ENCODE measurements around the gene ATP1A3. TPM values are rescaled to one million over a fixed set of nuclear protein-coding genes. Genes with fewer than 3 reads are reported as not detected.

Gene ATP1A3
- total RNA-seq, 1 experiment from 2014 or later = 34.2 TPM

GRCh38 chr19:41951686-41952172, 42.3 kb downstream of the ATP1A3 start:
- ChIA-PET POLR2A (no interaction called here), CTCF (interaction anchor here (0.6 to 3.1 kb wide), 11 partner anchors 11 to 93 kb away, joined by 3 to 22 read pairs (median 4); partner anchors contain the start of gene ERFL)
- H3K27me3 Mint-ChIP-seq (ENCODE audit: low read depth) = peaks cover 15% of the 10 kb centered on the region
- no peak for TF ChIP-seq ARID4B (CRISPR knock-in tag; IDR thresholded peaks at IDR 0.05; ENCODE audit: borderline replicate concordance)
- peak; percentile 100 for TF ChIP-seq CTCF (IDR thresholded peaks at IDR 0.05)
- H3K36me3 Mint-ChIP-seq = no peaks in the 10 kb centered on the region
- H3K4me3 Mint-ChIP-seq = peak overlapping the region; percentile 65
- DNase-seq (ENCODE audit: low spot score) (peak; percentile 97), ATAC-seq (peak; percentile 93)
- no peaks in the 10 kb centered on the region for H3K4me1 Mint-ChIP-seq
- no peaks in the 10 kb centered on the region for H3K9me3 Mint-ChIP-seq
- no peak overlapping the region for H3K27ac Mint-ChIP-seq

- peaks cover 4% of the 10 kb centered on the region; the same call in 1 of the 2 replicates for H3K9me3 Mint-ChIP-seq
- TF ChIP-seq EMX1 (CRISPR knock-in tag; IDR thresholded peaks at IDR 0.05) (no peak), TP53 (CRISPR knock-in tag; IDR thresholded peaks at IDR 0.05) (no peak), CTCF (IDR thresholded peaks at IDR 0.05) (no peak), NFATC4 (CRISPR knock-in tag; IDR thresholded peaks at IDR 0.05) (no peak), SMAD4 (CRISPR knock-in tag; IDR thresholded peaks at IDR 0.05) (no peak), CDX4 (CRISPR knock-in tag; IDR thresholded peaks at IDR 0.05; ENCODE audit: borderline replicate concordance) (no peak), ZNF532 (CRISPR knock-in tag; IDR thresholded peaks at IDR 0.05; ENCODE audit: borderline replicate concordance) (no peak), IRF1 (CRISPR knock-in tag; IDR thresholded peaks at IDR 0.05) (no peak), ZNF671 (CRISPR knock-in tag; IDR thresholded peaks at IDR 0.05) (no peak), ZNF396 (CRISPR knock-in tag; IDR thresholded peaks at IDR 0.05; ENCODE audit: borderline replicate concordance) (no peak), ZBTB43 (CRISPR knock-in tag; IDR thresholded peaks at IDR 0.05) (no peak), FOXJ3 (CRISPR knock-in tag; IDR thresholded peaks at IDR 0.05; ENCODE audit: borderline replicate concordance) (no peak)
- no peak for DNase-seq (ENCODE audit: low spot score)
- H3K27ac Mint-ChIP-seq = no peak overlapping the region
- peaks cover 36% of the 10 kb centered on the region for H3K27me3 Mint-ChIP-seq (ENCODE audit: low read depth)
- ChIA-PET CTCF (interaction anchor here (1.0 to 1.8 kb wide), 3 partner anchors 10 to 74 kb away, joined by 4 to 5 read pairs (median 4); partner anchors contain the start of gene RABAC1), POLR2A (no interaction called here)
- no peak for ATAC-seq
- H3K36me3 Mint-ChIP-seq = no peaks in the 10 kb centered on the region
- no peaks in the 10 kb centered on the region for H3K4me1 Mint-ChIP-seq
- H3K4me3 Mint-ChIP-seq = no peak overlapping the region
Observed at GRCh38 chr19:41947091-41947490, 46.9 kb downstream of the ATP1A3 start.

All from WTC11 (cell line).